HL-60 (cell line): ENCODE data around the gene SLC6A7.

Experiments used
- DNase-seq, 2 experiments: peaks; one replicate each; pipeline ENCODE4 v3.0.0-alpha.2; 2010 to 2020; ENCODE audit warnings: low read depth in 1 of 2, low spot score in 1 of 2
- H3K27ac ChIP-seq: fragments of 250-450 bp; sonication (Bioruptor Pico); replicated peaks from 2 replicates; pipeline ENCODE4 v1.5.1; 2020; ENCODE audit warnings: mild to moderate bottlenecking, moderate library complexity
- H3K27me3 ChIP-seq: fragments of 250-450 bp; sonication (Bioruptor Pico); 2 replicates; pipeline ENCODE4 v1.5.1; 2021; ENCODE audit warnings: mild to moderate bottlenecking, moderate library complexity; ENCODE audit not compliant: insufficient read depth, poor library complexity, severe bottlenecking
- H3K4me3 ChIP-seq: replicated peaks from 2 replicates; pipeline ENCODE4 v1.5.1; 2011; ENCODE audit warnings: mild to moderate bottlenecking, control low read depth, low read length; ENCODE audit not compliant: insufficient read depth
- CTCF ChIP-seq: IDR thresholded peaks from one replicate; pipeline ENCODE4 v1.5.1; 2011; ENCODE audit warnings: low read length, control low read depth, inconsistent platforms; ENCODE audit not compliant: insufficient read depth
- GABPA ChIP-seq: IDR thresholded peaks from 2 replicates; pipeline ENCODE4 v1.6.1; 2012; ENCODE audit warnings: low read depth
- POLR2AphosphoS5 ChIP-seq: IDR thresholded peaks from 2 replicates; pipeline ENCODE4 v1.6.1; 2012; ENCODE audit warnings: low read depth
- SPI1 ChIP-seq: IDR thresholded peaks from 2 replicates; pipeline ENCODE4 v1.6.1; 2012; ENCODE audit warnings: low read depth, mild to moderate bottlenecking, borderline replicate concordance
- TF ChIP-seq, protein P1 (sequence below): IDR thresholded peaks from 2 replicates; pipeline ENCODE4 v1.6.1; 2012; ENCODE audit warnings: low read depth; ENCODE audit not compliant: insufficient replicate concordance

The SLC6A7 gene

DNA sequence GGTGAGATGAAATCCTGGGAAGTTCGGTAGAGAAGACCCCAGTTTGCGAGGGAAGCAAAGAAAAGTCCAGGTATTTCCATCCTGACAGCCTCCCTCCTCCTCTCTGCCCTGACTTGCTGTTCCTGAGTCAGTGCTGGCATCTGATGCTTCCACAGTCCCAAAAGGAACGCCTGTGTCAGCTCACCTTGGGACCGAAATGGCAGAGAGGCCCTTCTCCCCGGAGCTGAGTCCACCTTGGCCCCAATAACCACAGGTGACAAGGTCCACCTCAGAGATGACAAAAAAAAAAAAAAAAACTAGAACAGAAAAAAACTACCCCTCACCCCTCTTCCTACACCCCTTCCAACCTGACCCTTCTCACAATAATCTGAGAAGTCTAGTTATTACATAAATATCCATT is 31.6 kb downstream of the SLC6A7 start:
- DNase-seq = no peak
- H3K27ac ChIP-seq = no peak overlapping the region
- TF ChIP-seq SPI1 (no peak), GABPA (no peak), POLR2AphosphoS5 (no peak), CTCF (no peak)
- TF ChIP-seq, protein P1, sequence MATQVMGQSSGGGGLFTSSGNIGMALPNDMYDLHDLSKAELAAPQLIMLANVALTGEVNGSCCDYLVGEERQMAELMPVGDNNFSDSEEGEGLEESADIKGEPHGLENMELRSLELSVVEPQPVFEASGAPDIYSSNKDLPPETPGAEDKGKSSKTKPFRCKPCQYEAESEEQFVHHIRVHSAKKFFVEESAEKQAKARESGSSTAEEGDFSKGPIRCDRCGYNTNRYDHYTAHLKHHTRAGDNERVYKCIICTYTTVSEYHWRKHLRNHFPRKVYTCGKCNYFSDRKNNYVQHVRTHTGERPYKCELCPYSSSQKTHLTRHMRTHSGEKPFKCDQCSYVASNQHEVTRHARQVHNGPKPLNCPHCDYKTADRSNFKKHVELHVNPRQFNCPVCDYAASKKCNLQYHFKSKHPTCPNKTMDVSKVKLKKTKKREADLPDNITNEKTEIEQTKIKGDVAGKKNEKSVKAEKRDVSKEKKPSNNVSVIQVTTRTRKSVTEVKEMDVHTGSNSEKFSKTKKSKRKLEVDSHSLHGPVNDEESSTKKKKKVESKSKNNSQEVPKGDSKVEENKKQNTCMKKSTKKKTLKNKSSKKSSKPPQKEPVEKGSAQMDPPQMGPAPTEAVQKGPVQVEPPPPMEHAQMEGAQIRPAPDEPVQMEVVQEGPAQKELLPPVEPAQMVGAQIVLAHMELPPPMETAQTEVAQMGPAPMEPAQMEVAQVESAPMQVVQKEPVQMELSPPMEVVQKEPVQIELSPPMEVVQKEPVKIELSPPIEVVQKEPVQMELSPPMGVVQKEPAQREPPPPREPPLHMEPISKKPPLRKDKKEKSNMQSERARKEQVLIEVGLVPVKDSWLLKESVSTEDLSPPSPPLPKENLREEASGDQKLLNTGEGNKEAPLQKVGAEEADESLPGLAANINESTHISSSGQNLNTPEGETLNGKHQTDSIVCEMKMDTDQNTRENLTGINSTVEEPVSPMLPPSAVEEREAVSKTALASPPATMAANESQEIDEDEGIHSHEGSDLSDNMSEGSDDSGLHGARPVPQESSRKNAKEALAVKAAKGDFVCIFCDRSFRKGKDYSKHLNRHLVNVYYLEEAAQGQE = no peak
- H3K4me3 ChIP-seq = no peak overlapping the region
- peaks cover 4% of the 10 kb centered on the region for H3K27me3 ChIP-seq

- Histone ChIP-seq H3K4me3 (no peak overlapping the region), H3K27me3 (peaks cover 2% of the 10 kb centered on the region), H3K27ac (no peak overlapping the region)
- TF ChIP-seq GABPA (no peak), SPI1 (no peak), POLR2AphosphoS5 (no peak), CTCF (no peak)
- TF ChIP-seq, protein P1 = no peak
- no peak for DNase-seq
Observed at GRCh38 chr5:150222906-150223305, 33.0 kb downstream of the SLC6A7 start.

DNA sequence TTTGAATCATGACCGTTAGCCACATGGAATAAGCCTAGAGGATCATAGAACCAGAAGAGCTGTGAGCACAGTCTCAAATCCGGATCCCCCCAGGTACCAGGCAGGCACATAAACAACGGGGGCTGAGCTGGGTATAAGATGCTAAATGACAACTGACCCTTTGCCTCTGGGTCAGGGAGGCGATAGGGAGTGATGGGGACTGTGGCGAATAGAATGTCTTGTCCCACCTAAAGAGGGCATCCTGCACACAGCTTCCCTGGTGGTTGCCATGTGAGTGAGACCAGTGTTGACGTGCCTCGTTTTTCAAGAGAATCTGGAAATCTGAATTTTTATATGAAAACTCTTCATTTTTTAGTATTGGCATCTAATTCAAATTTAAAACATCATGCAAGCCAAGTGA is 33.6 kb downstream of the SLC6A7 start:
- no peak for TF ChIP-seq CTCF
- TF ChIP-seq, protein P1 = no peak
- TF ChIP-seq GABPA = no peak
- TF ChIP-seq SPI1 = no peak
- TF ChIP-seq POLR2AphosphoS5 = no peak
- Histone ChIP-seq H3K27ac (no peak overlapping the region), H3K4me3 (no peak overlapping the region), H3K27me3 (peaks cover 2% of the 10 kb centered on the region)
- no peak for DNase-seq
